GM12878 (cell line): Measurements from ENCODE around the gene SOAT2. TPM values are rescaled to one million over a fixed set of nuclear protein-coding genes. Genes with fewer than 3 reads are reported as not detected.

ENCODE experiments used
- ATAC-seq: fragments of 200-7000 bp; cut with Tn5 transposase; 3 replicates; pipeline ENCODE4 v1.9.1; 2020; ENCODE audit warnings: mild to moderate bottlenecking, moderate library complexity
- BruUV-seq: library from RNA; stranded (reverse); fragments of 400-500 nt; replicated peaks from 2 replicates; lab custom pipeline; 2021; lab: Mats Ljungman, UMichigan
- CTCF ChIA-PET: fragments of 300-600 bp; sonication (Branson Sonifier 250); formaldehyde crosslinking; extraction: SDS; loops from one replicate; lab custom pipeline; 2021; ENCODE audit warnings: inconsistent platforms; lab: Yijun Ruan, JAX
- POLR2A ChIA-PET: fragments of 350-600 bp; formaldehyde crosslinking; extraction: SDS; loops from one replicate; lab custom pipeline; 2021; ENCODE audit warnings: inconsistent platforms; lab: Charles Lee
- RAD21 ChIA-PET: fragments of 300-600 bp; sonication (Branson Sonifier 250); formaldehyde crosslinking; loops from one replicate; lab custom pipeline; 2023; ENCODE audit warnings: antibody characterized with exemption; ENCODE audit not compliant: unreplicated experiment; lab: Charles Lee
- SMC1A ChIA-PET: fragments of 300-600 bp; sonication (Branson Sonifier 250); formaldehyde crosslinking; loops from one replicate; lab custom pipeline; 2023; ENCODE audit not compliant: unreplicated experiment, uncharacterized antibody; lab: Charles Lee
- DNase-seq: peaks from one replicate; pipeline ENCODE4 v3.0.0-alpha.2; 2011; ENCODE audit warnings: low read depth, low spot score
- FAIRE-seq: peaks from 3 replicates; lab custom pipeline; 2011; peaks lifted over from hg19 to GRCh38; lab: Jason Lieb, UNC
- H2AFZ ChIP-seq: 2 replicates; pipeline ENCODE4 v1.6.0; 2011; ENCODE audit warnings: low read depth, low read length, control low read depth; ENCODE audit not compliant: control insufficient read depth
- H3K27ac ChIP-seq: 2 replicates; pipeline ENCODE4 v1.5.1; 2011; ENCODE audit warnings: control low read depth; ENCODE audit not compliant: control insufficient read depth, insufficient read depth
- H3K27me3 ChIP-seq, 2 experiments: replicated peaks in 1 of 2; 2 replicates each; pipeline versions ENCODE4 v1.6.0 to v1.6.1; 2011; ENCODE audit warnings: low read length in 1 of 2; ENCODE audit not compliant: control insufficient read depth in 2 of 2, insufficient read depth in 2 of 2
- H3K36me3 ChIP-seq, 2 experiments: 2 replicates each; pipeline ENCODE4 v1.5.1; 2011; ENCODE audit warnings: low read length in 1 of 2; ENCODE audit not compliant: control insufficient read depth in 2 of 2, insufficient read depth in 2 of 2
- H3K4me1 ChIP-seq: 2 replicates; pipeline ENCODE4 v1.6.1; 2011; ENCODE audit warnings: mild to moderate bottlenecking, low read length, moderate library complexity, mixed read lengths; ENCODE audit not compliant: control insufficient read depth, insufficient read depth
- H3K4me2 ChIP-seq: 2 replicates; pipeline ENCODE4 v1.6.0; 2011; ENCODE audit warnings: control low read depth; ENCODE audit not compliant: control insufficient read depth, insufficient read depth
- H3K4me3 ChIP-seq: fragments of 200-600 bp; sonication (generic); 2 replicates; pipeline ENCODE4 v1.5.1; 2016
- H3K79me2 ChIP-seq: 2 replicates; pipeline ENCODE4 v1.6.0; 2011; ENCODE audit warnings: low read length; ENCODE audit not compliant: control insufficient read depth, insufficient read depth
- H3K9ac ChIP-seq: 2 replicates; pipeline ENCODE4 v1.8.0; 2011; ENCODE audit warnings: low read length, control low read depth, mixed read lengths; ENCODE audit not compliant: control insufficient read depth, insufficient read depth
- H3K9me3 ChIP-seq: replicated peaks from 3 replicates; pipeline ENCODE4 v1.5.1; 2011; ENCODE audit warnings: mild to moderate bottlenecking, low read length; ENCODE audit not compliant: control insufficient read depth, insufficient read depth
- H4K20me1 ChIP-seq: 2 replicates; pipeline ENCODE4 v1.6.0; 2011; ENCODE audit not compliant: control insufficient read depth, insufficient read depth
- EZH2 ChIP-seq: IDR thresholded peaks from 2 replicates; pipeline ENCODE4 v1.6.1; 2012; ENCODE audit warnings: low read depth, mild to moderate bottlenecking, control low read depth, inconsistent platforms, low read length, borderline replicate concordance; ENCODE audit not compliant: control insufficient read depth
- RELB ChIP-seq: fragments of 450-650 bp; IDR thresholded peaks from 2 replicates; pipeline ENCODE4 v1.6.1; 2017; ENCODE audit warnings: low read depth, mild to moderate bottlenecking, moderate library complexity
- SMC3 ChIP-seq: IDR thresholded peaks from 2 replicates; pipeline ENCODE4 v1.6.1; 2011; ENCODE audit warnings: low read length, improper control_type of control experiment, borderline replicate concordance
- TARDBP ChIP-seq: IDR thresholded peaks from 2 replicates; pipeline ENCODE4 v1.6.1; 2016; ENCODE audit warnings: borderline replicate concordance
- WGBS: methylation state at CpG from one replicate; pipeline ENCODE4 v1.1.6; 2016; ENCODE audit warnings: low lambda C conversion rate; ENCODE audit not compliant: insufficient replicate concordance, insufficient coverage; ENCODE audit errors: missing lambda C conversion rate; 5-methylcytosine and 5-hydroxymethylcytosine counted together
- in situ Hi-C: fragments of 300-500 bp; cut with MboI; formaldehyde crosslinking; loops from 9 replicates; pipeline ENCODE4 v1.14.3; 2018; ENCODE audit warnings: mixed read lengths
- intact Hi-C: fragments of 100-400 bp; cut with micrococcal nuclease; formaldehyde crosslinking; loops from one replicate; pipeline ENCODE4 v1.14.2; 2022; ENCODE audit not compliant: unreplicated experiment
- polyA plus RNA-seq, 11 experiments: library from polyadenylated mRNA; depleted of rRNA in 4 of 11; unstranded in 6 of 11; stranded (reverse) in 5 of 11; fragments of >200 nt; fragmentation: Nextera tagmentation in 4 of 11; fragmentation: Illumina TruSeq in 1 of 11; extraction: Ambion mirVana in 4 of 11; extraction: Trizol in 1 of 11; gene quantifications; 1 replicate in 1 of 11; 2 replicates in 10 of 11; pipeline versions ENCODE4 v1.2.1 to v1.2.3, GENCODE V29; 2011 to 2016; ENCODE audit warnings: inconsistent platforms in 2 of 11, missing spikeins in 2 of 11, low read depth in 1 of 11
- total RNA-seq, 4 experiments: library from RNA; depleted of rRNA in 3 of 4; stranded (reverse); fragments of >200 nt in 3 of 4; fragmentation: Illumina TruSeq in 1 of 4; extraction: Trizol in 1 of 4; gene quantifications; 2 replicates each; pipeline versions ENCODE4 v1.2.1 to v1.2.3, GENCODE V29; 2013 to 2021

Gene SOAT2
- total and polyA plus RNA-seq, 10 of the 15 experiments (the other 5 are each of a cell fraction or from before 2014, with no cell fraction given), result 0.08 to 1.7 (median 0.69) TPM

GRCh38 chr12:53096089-53096741, 7.1 kb upstream of the SOAT2 start:
- CTCF ChIA-PET, result interaction anchor here (3.2 to 11.8 kb wide), 2 partner anchors 15 to 29 kb away, joined by 24 to 177 read pairs; partner anchors contain the start of gene SPRYD3
- ATAC-seq, result no peak
- H2AFZ ChIP-seq, result no peak overlapping the region
- RAD21 ChIA-PET, result no interaction called here
- no peaks in the 10 kb centered on the region for H3K79me2 ChIP-seq
- WGBS, result 54% methylated on average over 11 of the region's 11 CpGs
- no TSS peak for BruUV-seq
- DNase-seq, result no peak
- H3K27ac ChIP-seq, result no peak overlapping the region
- no peaks in the 10 kb centered on the region for H3K36me3 ChIP-seq
- H4K20me1 ChIP-seq, result no peaks in the 10 kb centered on the region
- in situ Hi-C loops (no loop called here), intact Hi-C loops (loop anchor here (5.0 kb wide), 1 partner anchor 44 kb away; the partner anchor contains the start of gene TNS2)
- TF ChIP-seq RELB (no peak), TARDBP (no peak), SMC3 (no peak), EZH2 (no peak)
- no peak overlapping the region for H3K4me2 ChIP-seq
- H3K27me3 ChIP-seq, result peaks cover 0 to 6% of the 10 kb centered on the region in 2 experiments; a peak in 3 of 4 replicates
- H3K4me3 ChIP-seq, result no peak overlapping the region
- H3K9me3 ChIP-seq, result no peaks in the 10 kb centered on the region
- POLR2A ChIA-PET, result interaction anchor here (0.5 kb wide), 1 partner anchor 151 kb away, joined by 4 read pairs; no protein-coding TSS in a partner anchor
- SMC1A ChIA-PET, result no interaction called here
- H3K9ac ChIP-seq, result no peak overlapping the region
- peaks cover 9% of the 10 kb centered on the region for H3K4me1 ChIP-seq
- FAIRE-seq, result no peak
